ENCODE results near the gene DPEP2. TPM values are rescaled to one million over a fixed set of nuclear protein-coding genes. Genes with fewer than 3 reads are reported as not detected.

DPEP2 gene
- total and polyA plus RNA-seq, 8 donors: 0.61 to 5.2 (median 1.7) TPM; not detected in 2

DNA sequence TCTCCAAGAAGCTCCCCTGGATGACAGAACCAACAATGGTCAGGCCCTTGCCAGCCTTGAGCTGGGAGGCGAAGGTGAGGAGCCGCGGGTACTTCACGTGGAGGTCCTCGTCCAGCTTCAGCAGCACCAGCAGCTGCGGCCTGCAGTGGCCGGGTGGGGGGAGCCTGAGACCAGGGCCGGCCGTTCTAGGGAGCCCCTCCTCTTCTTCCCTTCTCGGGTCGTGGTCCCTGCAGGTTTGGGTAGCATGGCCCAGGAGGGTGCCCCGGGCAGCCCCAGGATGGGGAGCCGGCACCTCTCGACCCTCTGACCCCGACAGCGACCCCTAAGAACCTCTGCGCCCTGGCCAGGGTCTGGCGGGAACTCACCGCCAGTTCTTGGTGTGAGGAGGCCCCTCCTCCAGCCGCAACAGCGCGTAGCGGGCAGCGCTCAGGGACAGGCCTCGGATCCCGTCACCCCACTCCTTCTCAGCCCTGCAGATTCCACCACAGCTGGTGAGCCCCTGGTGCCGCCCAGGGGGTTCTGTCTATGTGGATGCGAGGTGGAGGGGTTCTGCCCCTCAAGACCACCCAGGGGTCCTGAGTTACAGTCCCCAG lies 52.2 kb downstream of the DPEP2 start:
- peak overlapping the region in 1 of 5 donors; percentile 20 for H3K27ac ChIP-seq
- H3K27me3 ChIP-seq: no peaks in the 10 kb centered on the region
- H3K4me1 ChIP-seq: peaks cover 20 to 51% (median 41%) of the 10 kb centered on the region in 4 donors
- no peaks in the 10 kb centered on the region for H3K9me3 ChIP-seq
- intact Hi-C loops (cut with DNase I; ENCODE audit: low total_unique reads): no loop called here
- H3K36me3 ChIP-seq: peaks cover 70 to 95% (median 89%) of the 10 kb centered on the region in 4 donors
- DNase-seq: no peak
- TF ChIP-seq, protein P1, sequence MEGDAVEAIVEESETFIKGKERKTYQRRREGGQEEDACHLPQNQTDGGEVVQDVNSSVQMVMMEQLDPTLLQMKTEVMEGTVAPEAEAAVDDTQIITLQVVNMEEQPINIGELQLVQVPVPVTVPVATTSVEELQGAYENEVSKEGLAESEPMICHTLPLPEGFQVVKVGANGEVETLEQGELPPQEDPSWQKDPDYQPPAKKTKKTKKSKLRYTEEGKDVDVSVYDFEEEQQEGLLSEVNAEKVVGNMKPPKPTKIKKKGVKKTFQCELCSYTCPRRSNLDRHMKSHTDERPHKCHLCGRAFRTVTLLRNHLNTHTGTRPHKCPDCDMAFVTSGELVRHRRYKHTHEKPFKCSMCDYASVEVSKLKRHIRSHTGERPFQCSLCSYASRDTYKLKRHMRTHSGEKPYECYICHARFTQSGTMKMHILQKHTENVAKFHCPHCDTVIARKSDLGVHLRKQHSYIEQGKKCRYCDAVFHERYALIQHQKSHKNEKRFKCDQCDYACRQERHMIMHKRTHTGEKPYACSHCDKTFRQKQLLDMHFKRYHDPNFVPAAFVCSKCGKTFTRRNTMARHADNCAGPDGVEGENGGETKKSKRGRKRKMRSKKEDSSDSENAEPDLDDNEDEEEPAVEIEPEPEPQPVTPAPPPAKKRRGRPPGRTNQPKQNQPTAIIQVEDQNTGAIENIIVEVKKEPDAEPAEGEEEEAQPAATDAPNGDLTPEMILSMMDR (IDR thresholded peaks at IDR 0.05): no peak
- no peak for TF ChIP-seq EP300 (IDR thresholded peaks at IDR 0.05)
- no peak for TF ChIP-seq POLR2A (IDR thresholded peaks at IDR 0.05)
- TF ChIP-seq POLR2AphosphoS5 (IDR thresholded peaks at IDR 0.05): no peak
- H3K4me3 ChIP-seq: no peak overlapping the region
- WGBS, 5 donors: 91 to 93% (median 93%) methylated on average over 23 to 28 of the region's 28 CpGs

DNA sequence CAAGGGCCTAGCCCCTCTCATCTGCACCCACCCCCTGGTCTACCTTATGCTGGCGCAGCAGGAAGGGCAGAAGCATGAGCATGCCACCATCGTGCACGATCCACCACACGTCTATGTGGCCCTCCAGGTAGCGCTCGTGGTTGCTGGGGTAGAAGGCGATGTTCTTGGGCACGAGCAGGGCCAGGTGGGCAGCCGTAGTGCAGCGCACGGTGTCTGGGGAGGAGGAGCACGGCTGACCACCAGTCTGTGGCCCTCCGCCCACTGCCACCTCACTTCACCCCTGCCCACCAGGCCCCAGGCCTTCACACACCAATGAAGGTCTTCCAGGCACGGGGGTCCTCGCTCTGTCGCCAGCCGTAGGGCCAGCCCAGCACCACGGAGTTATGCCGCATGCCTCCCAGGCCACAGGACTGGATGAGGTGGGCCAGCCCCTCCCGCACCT lies 53.1 kb downstream of the DPEP2 start:
- Histone ChIP-seq H3K36me3 (peaks cover 61 to 94% (median 84%) of the 10 kb centered on the region in 4 donors), H3K9me3 (no peaks in the 10 kb centered on the region), H3K27me3 (no peaks in the 10 kb centered on the region), H3K4me3 (no peak overlapping the region), H3K4me1 (peaks cover 20 to 46% (median 41%) of the 10 kb centered on the region in 4 donors), H3K27ac (peak overlapping the region in 1 of 5 donors; percentile 76)
- TF ChIP-seq POLR2AphosphoS5 (IDR thresholded peaks at IDR 0.05): no peak
- TF ChIP-seq, protein P1 (IDR thresholded peaks at IDR 0.05): no peak
- TF ChIP-seq POLR2A (IDR thresholded peaks at IDR 0.05): no peak
- TF ChIP-seq EP300 (IDR thresholded peaks at IDR 0.05): no peak
- no peak for DNase-seq
- WGBS, 5 donors: 85 to 97% (median 93%) methylated on average over 9 to 20 of the region's 20 CpGs
- intact Hi-C loops (cut with DNase I; ENCODE audit: low total_unique reads): no loop called here

DNA sequence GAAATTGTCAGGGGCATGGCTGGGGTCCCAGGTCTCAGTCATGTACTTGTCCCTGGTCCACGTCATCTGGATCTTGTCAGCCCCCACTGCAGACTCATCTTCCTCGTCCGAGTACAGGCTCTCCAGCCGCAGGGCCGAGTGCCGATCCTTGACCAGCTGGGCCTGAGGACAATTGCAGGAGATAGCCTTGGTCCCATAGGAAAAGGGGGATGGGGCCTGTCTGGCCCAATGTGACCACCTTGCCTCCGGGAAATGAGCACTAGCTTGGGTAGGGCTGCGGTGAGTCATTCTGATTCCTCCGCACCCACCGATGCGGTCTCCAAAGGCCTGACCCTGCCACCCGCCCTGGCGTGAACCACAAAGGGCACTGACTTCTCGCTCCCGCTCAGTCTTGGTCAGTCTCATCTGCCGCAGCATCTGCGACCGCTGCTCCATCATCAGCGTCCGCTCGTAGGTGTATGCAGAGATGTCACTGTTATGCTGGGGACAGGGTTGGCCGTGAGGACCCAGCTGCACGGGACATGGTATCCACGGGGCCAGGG lies 53.8 kb downstream of the DPEP2 start:
- no peaks in the 10 kb centered on the region for H3K9me3 ChIP-seq
- DNase-seq: no peak
- TF ChIP-seq POLR2AphosphoS5 (IDR thresholded peaks at IDR 0.05): no peak
- no peak for TF ChIP-seq EP300 (IDR thresholded peaks at IDR 0.05)
- TF ChIP-seq, protein P1 (IDR thresholded peaks at IDR 0.05): no peak
- no peak for TF ChIP-seq POLR2A (IDR thresholded peaks at IDR 0.05)
- no peaks in the 10 kb centered on the region for H3K27me3 ChIP-seq
- H3K4me1 ChIP-seq: peaks cover 20 to 46% (median 41%) of the 10 kb centered on the region in 4 donors
- no peak overlapping the region for H3K4me3 ChIP-seq
- peak overlapping the region in 2 of 5 donors; percentile 70 to 76 for H3K27ac ChIP-seq
- 79 to 95% (median 89%) methylated on average over 12 to 24 of the region's 24 CpGs for WGBS, 5 donors
- peaks cover 55 to 88% (median 79%) of the 10 kb centered on the region in 4 donors for H3K36me3 ChIP-seq
- intact Hi-C loops (cut with DNase I; ENCODE audit: low total_unique reads): no loop called here

DNA sequence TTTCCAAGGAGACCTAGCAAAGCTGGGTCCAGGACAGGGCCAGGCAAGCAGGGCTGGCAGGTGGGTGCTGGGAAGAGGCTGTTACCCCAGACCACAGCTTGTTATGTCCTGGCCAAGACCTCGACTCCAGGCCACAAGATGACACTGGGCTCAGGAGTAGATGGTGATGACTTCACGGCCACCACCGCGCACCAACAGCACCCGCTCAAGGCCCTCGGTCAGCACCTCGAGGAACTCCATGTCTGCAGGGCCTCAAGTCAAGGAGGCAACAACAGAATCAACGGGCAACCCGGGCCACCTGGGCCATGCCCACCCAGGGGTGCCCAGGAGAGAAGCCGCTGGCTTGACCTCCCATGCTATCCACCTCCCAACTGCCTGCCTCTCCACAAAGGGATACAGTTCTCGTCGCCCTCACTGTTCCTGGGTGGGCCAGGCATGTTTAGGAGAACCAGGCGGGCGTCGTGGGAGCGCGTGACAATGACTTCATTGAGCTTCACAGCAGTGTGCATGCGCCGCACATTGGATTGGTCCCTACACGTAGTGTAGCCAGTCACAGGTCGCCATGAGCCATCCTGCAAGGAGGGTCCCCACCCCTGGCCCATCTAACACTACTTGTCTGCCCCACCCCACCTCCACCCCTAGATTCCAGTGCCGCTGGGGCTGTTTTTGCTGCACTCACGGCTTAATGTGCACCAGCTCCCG lies 54.4 kb downstream of the DPEP2 start:
- Histone ChIP-seq H3K4me3 (no peak overlapping the region), H3K27ac (peak overlapping the region; percentile 5 to 82 (median 76)), H3K36me3 (peaks cover 51 to 88% (median 75%) of the 10 kb centered on the region in 4 donors), H3K27me3 (no peaks in the 10 kb centered on the region), H3K4me1 (peaks cover 25 to 52% (median 47%) of the 10 kb centered on the region in 4 donors), H3K9me3 (no peaks in the 10 kb centered on the region)
- WGBS, 5 donors: 86 to 93% (median 92%) methylated on average over 17 to 24 of the region's 24 CpGs
- no peak for DNase-seq
- intact Hi-C loops (cut with DNase I; ENCODE audit: low total_unique reads): no loop called here
- TF ChIP-seq EP300 (IDR thresholded peaks at IDR 0.05): no peak
- no peak for TF ChIP-seq POLR2A (IDR thresholded peaks at IDR 0.05)
- no peak for TF ChIP-seq POLR2AphosphoS5 (IDR thresholded peaks at IDR 0.05)
- TF ChIP-seq, protein P1 (IDR thresholded peaks at IDR 0.05): no peak

Data from stomach (tissue), 9 donors.